Activated CD4-positive, alpha-beta T cell treated with anti-CD3 and anti-CD28 coated beads, Interleukin-2, amount 50 U/mL, for 24 hours (primary cell): ENCODE measurements around the gene MPIG6B.

Source experiments
- DNase-seq, 2 donors: peaks; one replicate each; pipeline ENCODE4 v3.0.0-alpha.2; 2020; ENCODE audit warnings: low read depth in 1 of 2, low spot score in 1 of 2

Gene MPIG6B

DNA sequence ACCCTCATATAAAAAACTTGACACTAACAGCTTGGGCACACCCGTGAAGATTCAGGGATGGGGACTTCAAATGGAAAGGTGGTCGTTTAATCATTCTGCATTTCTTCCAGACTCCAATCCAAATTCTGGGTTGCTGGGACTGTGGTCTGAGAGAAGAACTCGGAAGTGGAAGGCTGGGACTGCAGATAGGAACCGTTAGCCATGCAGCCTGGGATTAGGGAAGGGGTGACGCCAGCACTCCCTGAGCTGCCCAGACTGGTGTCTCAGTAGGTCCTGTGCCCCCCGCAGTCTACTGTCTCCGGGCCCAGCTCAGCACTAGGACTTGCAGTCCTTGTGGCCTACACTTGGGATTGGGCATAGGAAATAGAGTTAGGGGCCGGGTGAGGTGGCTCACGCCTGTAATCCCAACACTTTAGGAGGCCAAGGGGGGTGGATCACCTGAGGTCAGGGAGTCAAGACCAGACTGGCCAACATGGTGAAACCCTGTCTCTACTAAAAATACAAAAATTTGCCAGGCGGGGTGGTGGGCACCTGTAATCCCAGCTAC is 13.7 kb downstream of the MPIG6B start:
- no peak for DNase-seq

DNA sequence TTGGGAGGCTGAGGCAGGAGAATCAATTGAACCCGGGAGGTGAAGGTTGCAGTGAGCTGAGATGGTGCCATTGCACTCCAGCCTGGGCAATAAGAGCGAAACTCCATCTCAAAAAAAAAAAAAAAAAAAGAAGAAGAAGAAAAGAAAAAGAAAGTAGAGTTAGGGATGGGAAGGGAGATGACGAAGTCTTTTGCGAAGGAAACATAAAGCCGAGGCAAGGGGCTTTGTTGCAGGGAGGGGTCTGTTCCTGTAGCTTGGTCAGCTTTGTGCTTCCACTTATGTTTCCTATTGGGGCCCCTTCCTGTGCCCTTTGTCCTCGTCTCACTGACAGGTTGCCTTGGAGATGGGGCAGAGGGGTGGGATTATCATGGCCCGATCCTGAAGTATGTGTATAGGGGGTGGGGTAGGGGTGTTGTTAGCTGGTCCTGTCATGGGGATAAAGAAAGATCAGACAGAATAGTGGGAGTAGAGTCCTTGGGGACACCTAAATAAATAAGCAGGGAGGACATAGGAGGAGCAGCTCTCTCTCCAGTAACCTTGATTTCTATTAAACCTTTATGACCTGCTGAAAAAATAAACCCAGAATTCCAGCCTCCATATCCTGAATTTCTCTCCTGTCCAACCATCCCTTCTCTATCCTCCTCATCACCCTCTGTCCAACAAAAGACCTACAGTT is 14.3 kb downstream of the MPIG6B start:
- no peak for DNase-seq

DNA sequence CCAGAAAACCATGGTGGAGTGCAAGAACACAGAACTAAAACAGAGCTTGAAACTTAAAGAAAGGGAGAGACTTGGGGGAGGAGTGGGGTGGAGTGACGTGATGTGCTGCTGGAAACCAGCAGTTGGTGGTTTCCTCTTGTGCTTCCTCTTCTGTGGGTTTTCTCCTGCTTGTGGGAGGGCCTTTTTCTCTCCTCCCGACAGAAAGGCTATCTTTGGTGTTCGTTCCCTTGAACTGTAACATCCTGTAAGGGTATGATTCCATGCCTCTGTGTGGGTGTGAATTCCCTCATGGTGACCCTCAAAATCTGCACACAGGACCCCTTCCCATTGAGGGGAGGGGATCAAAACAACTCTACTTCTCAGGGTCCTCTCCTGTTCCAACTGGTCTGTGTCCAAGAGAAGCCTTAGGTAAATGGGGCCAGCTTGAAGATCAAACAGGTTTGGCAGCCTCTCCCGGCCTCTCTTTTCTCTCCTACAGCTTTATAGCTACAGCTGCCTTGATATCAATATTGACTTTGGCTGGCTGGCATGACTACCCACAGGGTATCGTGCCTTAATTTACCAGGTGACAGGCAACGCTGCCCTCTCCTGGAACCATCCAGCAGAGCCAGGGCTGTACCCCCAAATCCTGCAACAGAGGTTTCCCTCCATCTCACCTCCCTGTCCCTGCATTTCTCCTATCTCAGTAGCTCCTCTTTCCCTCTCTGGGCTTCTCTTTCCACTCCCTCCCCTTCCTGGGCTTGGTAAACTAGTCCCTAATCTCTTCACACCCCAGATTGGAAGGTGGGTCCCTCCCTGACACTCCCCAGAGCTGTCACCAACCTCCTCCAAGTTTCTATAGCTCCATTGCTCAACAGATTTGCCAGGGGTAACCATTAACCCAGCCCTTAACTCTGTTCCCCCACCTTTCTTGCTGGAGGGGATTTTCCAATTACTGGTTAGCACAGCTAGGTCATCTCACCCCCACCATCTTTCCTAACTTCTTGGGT is 15.1 kb downstream of the MPIG6B start:
- DNase-seq = peak in 1 of 2 donors; percentile 51

DNA sequence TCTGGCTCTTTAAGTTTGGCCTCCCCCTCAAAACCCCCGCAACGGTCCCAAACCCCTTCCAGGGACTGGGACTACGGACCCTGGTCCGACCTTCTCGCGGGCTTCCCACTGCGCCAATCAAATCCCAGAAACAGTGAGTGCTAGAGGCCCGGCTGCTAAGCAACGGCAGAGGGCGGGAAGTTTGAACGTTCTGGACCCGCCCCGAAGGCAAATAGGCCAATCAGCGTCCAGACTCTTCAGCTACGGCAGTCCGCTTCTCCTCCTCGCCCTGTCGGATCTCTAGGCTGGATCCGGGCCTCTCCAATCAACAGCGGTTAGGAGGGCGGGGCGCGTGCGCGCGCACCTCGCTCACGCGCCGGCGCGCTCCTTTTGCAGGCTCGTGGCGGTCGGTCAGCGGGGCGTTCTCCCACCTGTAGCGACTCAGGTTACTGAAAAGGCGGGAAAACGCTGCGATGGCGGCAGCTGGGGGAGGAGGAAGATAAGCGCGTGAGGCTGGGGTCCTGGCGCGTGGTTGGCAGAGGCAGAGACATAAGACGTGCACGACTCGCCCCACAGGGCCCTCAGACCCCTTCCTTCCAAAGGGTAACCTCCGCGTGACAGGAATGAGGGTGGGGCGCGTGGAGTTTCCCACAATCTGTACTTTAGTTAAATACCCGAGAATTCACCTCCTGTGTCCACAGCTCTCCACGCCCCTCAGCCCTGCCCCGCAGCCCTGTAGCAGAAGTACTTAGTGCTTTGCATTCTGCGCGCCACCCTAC is 16.6 kb downstream of the MPIG6B start, which contains the start of gene MSH5:
Gene MSH5, plus strand, starts transcription at position 367 of the 758 bp plus-strand sequence. CDS start 462 bp downstream, outside the sequence.
- DNase-seq = peak; percentile 87 to 96

DNA sequence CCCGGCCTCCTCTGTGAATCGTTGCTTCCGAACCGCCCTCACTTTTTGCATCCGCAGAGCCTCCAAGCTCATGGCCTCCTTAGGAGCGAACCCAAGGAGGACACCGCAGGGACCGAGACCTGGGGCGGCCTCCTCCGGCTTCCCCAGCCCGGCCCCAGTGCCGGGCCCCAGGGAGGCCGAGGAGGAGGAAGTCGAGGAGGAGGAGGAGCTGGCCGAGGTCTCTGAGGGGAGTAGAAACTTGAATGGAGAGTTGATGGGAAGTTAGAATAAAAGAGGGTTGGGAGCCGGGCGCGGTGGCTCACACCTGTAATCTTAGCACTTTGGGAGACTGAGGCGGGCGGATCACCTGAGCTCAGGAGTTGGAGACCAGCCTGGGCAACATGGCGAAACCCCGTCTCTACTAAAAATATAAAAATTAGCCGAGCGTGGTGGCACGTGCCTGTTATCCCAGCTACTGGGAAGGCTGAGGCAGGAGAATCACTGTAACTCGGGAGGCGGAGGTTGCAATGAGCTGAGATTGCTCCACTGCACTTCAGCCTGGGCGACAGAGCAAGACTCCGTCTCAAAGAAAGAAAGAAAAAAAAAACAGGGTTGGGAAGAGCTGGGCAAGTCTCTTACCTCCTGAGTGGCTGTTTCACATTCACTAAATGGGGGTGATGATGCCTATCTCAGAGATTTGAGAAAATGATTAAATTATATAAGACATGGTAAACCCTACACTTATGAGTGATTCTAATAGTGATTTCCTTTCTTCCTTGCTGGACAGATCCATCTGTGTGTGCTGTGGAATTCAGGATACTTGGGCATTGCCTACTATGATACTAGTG is 17.4 kb downstream of the MPIG6B start:
- no peak for DNase-seq

DNA sequence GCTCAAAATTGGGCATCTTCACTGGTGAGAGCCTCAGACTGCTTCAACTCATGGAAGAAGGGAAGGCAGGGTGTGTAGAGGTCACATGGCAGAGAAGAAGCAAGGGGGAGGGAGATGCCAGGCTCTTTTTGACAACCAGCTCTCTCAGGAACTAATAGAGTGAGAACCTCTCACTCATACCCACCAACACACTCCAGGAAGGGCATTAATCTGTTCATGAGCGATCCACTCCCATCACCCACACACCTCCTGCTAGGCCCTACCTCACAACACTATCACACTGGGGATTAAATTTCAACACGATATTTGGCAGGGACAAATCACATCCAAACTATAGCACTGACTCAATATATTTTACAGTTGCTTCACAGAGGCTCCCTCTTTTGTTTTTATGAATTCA is 18.6 kb downstream of the MPIG6B start:
- DNase-seq = no peak

DNA sequence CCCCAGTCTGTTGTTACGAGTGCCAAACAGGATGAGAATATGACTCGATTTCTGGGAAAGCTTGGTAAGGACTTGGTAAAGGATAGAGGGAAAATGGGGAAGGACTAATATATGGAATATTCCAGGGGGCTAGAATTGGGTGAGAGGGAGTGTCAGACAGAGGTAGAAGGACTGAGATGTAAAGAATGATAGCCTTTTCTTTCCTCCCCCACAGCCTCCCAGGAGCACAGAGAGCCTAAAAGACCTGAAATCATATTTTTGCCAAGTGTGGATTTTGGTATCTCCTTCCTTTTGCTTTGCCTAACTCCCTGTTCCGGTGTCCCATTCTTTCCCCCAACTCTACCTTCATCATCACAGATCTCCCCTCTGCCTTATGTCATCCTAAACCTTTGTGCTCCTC is 19.7 kb downstream of the MPIG6B start:
- DNase-seq = no peak

DNA sequence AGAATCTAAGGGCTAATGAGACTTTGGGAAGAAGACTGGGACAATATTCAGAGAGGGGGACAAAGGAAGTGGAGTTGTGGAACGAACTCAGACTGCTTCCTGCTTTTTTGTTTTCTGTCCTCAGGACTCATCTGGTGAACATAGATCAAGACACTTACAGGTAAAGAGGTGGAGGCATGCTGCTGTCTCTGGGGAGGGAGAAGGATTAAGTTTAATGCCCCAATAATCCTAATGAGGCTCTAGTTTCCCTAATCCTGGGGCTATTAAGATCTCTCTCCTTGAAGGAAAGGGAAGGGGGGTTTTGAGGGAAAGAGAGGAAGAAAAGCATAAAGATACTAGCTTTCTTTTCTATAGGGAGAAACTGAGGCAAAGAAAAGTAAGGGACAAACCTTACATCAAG is 21.2 kb downstream of the MPIG6B start:
- no peak for DNase-seq

DNA sequence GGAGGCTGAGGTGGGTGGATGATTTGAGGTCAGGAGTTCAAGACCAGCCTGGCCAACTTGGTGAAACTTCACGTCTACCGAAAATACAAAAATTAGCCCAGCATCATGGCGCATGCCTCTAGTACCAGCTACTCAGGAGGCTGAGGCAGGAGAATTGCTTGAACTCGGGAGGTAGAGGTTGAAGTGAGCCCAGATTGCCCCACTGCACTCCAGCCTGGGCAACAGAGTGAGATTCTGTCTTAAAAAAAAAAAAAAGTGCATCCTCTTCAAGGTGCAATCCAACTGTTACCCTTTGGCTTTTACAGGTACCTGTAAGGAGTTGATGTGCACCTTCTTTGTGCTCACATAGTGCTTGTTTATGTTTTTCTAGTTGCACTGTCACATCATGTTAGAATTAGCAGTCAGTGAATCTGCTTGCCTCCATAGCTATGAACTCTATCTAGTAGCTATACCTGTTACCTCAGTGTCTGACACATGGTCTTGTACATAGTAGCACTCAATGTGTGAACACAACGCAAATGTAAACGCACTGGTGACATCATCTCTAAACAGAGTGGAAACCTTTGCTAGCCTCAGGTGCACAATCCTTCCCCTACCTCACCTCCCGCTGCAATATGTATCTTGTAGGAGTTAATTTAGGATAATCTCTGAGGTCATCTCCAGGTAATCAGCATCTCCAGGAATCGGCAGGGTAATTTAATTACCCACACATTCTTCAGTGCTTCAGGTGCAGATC is 26.3 kb downstream of the MPIG6B start:
- no peak for DNase-seq

DNA sequence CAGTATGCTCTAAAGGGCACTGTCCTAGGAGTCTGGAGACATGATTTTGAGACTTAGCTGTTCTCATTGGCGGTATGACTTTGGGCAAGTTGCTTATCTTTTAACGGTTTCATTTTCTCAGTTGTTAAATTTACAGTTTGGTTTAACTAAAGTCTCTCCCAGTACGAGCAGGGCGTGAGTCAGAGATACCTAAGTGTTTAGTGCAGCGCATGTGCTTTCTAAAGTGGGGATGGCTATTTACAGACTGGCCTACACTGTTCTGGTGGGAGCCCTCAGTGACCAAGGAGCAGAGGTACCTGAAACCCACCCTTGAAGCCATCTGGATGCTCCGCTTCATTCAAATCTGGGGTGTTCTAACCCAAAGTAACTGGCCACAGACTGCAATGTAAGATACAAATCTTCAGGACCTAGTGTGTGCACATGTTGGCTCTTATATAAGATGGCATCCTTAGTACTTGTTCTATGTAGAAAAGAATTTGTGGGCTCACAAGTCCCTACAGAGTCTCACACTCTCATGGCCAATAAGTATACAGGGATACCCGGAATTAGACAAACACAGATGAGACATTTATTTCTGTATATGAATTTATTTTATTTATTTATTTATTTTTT is 27.3 kb downstream of the MPIG6B start:
- DNase-seq = no peak

DNA sequence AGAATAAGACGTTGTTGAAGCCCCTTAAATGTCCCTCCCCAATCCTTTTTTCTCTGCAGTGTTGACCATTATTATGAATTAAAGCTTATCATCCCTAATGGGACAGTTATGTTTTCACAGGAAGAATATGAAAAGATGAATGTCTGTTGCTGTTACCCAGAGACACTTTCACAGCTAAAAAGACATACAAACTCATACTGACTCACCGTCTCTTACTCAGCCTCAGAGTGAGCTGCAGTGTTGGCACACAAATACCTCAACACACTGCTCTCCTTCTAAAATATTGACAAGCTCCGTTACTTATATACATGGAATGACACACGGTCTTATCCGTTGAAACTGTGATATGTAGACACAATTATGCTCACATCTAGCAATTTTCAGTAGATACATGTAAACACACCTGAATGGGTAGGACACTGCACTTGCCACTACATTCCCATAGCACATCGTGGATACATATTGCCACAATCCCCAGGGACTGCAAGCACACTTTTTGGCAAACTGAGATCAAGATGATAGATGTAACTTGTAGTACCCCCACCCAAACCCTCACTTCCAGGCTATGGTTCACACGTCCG is 29.7 kb downstream of the MPIG6B start:
- DNase-seq = no peak

DNA sequence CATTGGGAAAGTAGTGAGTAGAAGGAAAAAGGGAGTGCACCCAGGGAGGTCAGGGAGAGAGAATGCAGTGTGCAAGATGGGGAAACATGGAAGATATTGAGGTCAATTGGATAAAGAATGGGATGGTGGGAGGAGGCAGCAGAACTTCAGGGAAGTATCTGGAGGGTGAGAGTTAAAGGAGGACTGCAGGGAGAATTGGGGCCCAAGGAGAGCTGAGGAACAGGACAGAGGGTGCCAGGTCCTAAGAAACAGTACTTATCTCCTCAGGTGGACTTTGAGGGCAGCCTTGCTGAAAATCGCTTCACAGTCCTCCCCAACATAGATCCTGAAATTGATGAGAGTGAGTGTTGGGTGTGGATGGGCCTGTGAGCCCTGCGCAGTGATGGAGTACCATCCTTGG is 35.1 kb downstream of the MPIG6B start:
- DNase-seq = no peak

DNA sequence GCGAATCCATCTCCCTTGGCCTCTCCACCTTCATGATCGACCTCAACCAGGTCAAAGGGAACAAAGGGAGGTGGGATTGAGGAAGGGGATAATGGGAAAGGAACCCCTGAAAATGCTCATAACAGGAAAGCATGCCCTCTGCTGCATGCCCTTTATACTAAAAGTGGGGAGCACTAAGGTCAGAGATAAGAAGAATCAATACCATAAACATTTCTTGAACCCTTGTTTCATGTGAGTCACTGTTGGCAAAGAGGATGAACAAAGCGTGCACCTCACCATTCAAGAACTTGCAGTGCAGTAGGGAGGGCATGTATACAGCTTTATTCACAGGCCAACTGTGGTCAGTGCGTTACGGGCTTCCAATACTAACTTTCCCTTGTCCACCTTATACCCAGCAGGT is 37.6 kb downstream of the MPIG6B start:
- DNase-seq = no peak

DNA sequence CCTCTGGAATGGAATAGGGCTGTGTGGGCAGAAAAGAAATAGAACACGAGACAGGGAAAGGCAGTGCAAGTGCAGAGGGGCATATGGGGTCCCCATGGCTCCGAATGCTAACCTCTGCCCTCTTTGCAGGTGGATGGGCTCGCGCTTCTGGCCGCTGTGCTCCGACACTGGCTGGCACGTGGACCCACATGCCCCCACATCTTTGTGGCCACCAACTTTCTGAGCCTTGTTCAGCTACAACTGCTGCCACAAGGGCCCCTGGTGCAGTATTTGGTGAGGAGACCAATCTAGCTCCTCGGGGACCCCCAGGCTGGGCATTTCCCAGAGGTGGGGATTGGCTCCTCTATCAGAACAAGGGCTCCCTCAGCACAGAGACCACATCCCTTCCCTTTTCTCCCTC is 38.2 kb downstream of the MPIG6B start:
- no peak for DNase-seq

DNA sequence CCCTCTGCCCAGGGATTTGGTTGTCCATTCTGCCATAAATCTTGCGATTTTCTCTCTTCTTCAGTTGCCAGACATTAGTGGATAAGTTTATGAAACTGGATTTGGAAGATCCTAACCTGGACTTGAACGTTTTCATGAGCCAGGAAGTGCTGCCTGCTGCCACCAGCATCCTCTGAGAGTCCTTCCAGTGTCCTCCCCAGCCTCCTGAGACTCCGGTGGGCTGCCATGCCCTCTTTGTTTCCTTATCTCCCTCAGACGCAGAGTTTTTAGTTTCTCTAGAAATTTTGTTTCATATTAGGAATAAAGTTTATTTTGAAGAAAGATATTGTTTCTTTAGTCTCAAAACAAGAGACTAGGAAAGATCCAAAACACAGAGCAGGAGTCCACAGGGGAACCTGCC is 39.2 kb downstream of the MPIG6B start, which contains the start of gene SAPCD1:
Gene SAPCD1, plus strand, starts transcription at position 301 of the 400 bp plus-strand sequence. CDS start 399 bp downstream, outside the sequence.
- DNase-seq = no peak

DNA sequence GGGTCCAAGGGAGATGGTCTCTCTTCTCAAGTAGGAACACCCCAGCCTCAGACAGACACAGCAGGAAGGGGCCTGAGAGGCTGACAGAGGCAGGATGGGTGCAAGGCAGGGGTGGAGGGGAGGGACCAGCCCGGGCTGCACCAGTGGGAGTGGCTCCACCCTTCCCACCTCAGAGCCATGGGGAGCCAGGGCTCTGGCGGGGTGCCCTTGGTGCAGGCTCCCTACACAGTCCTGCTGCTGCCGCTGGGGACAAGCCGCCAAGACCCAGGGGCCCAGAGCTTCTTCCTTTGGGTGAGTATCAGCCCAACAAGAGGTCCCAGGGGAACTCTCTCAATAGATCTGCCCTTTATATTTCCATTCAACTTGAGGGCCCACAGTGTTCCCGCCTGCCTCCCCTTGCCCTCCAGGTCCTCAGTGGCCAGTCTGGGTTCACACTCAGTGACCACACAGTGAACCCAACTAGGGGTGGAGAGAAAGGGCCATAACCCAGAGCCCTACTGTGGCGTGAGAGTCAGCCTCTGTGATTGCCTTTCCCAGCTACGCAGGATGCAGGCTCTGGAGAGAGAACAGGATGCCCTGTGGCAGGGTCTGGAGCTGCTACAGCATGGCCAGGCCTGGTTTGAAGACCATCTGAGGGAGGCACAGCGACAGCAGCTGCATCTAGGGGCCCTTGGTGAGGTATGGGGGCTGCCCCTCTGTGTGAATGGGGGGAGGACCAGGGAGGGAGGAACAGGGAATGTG is 39.9 kb downstream of the MPIG6B start:
- DNase-seq = no peak

DNA sequence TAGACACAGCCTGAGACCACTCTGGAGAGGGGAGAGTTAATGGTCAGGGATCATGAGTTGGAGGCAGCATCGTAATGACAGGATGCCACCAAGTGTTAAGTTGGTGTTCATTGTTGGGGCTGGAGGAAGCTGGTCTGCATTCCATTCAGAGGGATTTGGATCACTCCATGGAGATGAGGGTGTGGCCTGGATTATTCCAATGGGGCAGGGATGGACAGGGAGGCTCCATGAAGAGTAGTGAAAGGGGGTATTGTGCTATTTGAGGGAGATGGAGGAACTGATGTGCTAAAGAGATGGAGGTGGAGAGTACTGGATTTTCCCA is 40.4 kb downstream of the MPIG6B start:
- DNase-seq = no peak

DNA sequence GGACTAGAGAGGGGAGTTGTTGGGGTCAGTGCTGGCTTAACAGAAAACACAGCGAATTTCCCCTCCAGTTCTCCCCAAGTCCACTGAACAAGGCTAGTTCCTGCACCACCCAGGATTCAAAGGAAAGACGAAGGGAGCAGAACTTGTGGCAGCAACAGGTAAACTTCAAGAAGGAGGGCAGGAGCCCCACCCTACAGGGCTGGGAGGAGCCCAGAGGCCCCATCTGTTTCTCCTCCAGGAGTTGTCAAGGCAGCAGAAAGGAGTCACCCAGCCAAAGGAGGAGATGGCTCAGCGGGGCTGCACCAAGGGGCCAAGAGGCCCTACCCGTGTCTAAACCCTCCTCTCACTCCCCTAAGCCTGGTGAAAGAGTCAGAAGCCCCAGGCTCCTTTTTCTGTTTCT is 41.0 kb downstream of the MPIG6B start:
- no peak for DNase-seq
